Kidney (tissue), 14 donors: ENCODE data around the gene PEPD. TPM values are rescaled to one million over a fixed set of nuclear protein-coding genes. Genes with fewer than 3 reads are reported as not detected.

Source experiments
- DNase-seq, 5 donors: peaks; one replicate each; pipeline ENCODE4 v3.0.0-alpha.2; 2013 to 2020
- FAIRE-seq: peaks from 2 replicates; lab custom pipeline; 2012; peaks lifted over from hg19 to GRCh38; lab: Jason Lieb, UNC
- H3K27ac ChIP-seq, 2 donors: one replicate each; pipeline ENCODE4 v1.7.0; 2013; ENCODE audit warnings: low read depth in 2 of 2, low read length in 2 of 2, inconsistent platforms in 1 of 2
- H3K27me3 ChIP-seq: one replicate; pipeline ENCODE4 v1.7.1; 2013; ENCODE audit warnings: low read length, inconsistent platforms; ENCODE audit not compliant: control insufficient read depth, insufficient read depth
- H3K36me3 ChIP-seq, 3 donors: one replicate each; pipeline versions ENCODE4 v1.7.0 to v1.7.1; 2013; ENCODE audit warnings: low read length in 3 of 3, control low read depth in 1 of 3, inconsistent platforms in 1 of 3; ENCODE audit not compliant: insufficient read depth in 3 of 3, control insufficient read depth in 2 of 3
- H3K4me1 ChIP-seq, 3 donors: one replicate each; pipeline versions ENCODE4 v1.7.0 to v1.7.1; 2013; ENCODE audit warnings: low read length in 3 of 3, inconsistent platforms in 1 of 3, low read depth in 1 of 3; ENCODE audit not compliant: control insufficient read depth in 2 of 3, insufficient read depth in 2 of 3
- H3K4me3 ChIP-seq, 3 donors: one replicate each; pipeline versions ENCODE4 v1.7.0 to v1.8.1; 2013; ENCODE audit warnings: low read length in 3 of 3, control low read depth in 1 of 3, inconsistent platforms in 1 of 3
- H3K9ac ChIP-seq, 3 donors: one replicate each; pipeline versions ENCODE4 v1.7.0 to v1.7.1; 2013; ENCODE audit warnings: low read length in 3 of 3, control low read depth in 1 of 3, inconsistent platforms in 1 of 3
- H3K9me3 ChIP-seq, 3 donors: one replicate each; pipeline versions ENCODE4 v1.7.0 to v1.7.1; 2013; ENCODE audit warnings: low read length in 3 of 3, control low read depth in 1 of 3, inconsistent platforms in 1 of 3; ENCODE audit not compliant: control insufficient read depth in 2 of 3, insufficient read depth in 1 of 3
- CTCF ChIP-seq: IDR thresholded peaks from 3 replicates; pipeline ENCODE4 v1.5.1; 2012; ENCODE audit warnings: mild to moderate bottlenecking, moderate library complexity, borderline replicate concordance; ENCODE audit not compliant: insufficient read depth; ENCODE audit errors: extremely low read depth
- intact Hi-C: fragments of 100-400 bp; cut with DNase I; formaldehyde crosslinking; loops from one replicate; pipeline ENCODE4 v1.11.1; 2022
- polyA plus RNA-seq: library from polyadenylated mRNA; stranded (reverse); fragments of 350-450 nt; fragmentation: Illumina TruSeq; extraction: RNeasy Lipid Tissue Mini Kit (QIAGEN cat#74804); gene quantifications from one replicate; pipeline ENCODE4 v1.2.3, GENCODE V29; 2014; ENCODE audit warnings: low read depth, low replicate concordance; ENCODE audit not compliant: insufficient read depth
- total RNA-seq: library from RNA; stranded (reverse); fragmentation: NEBNext Ultra II Directional; extraction: Animal tissue kit (Norgen Biotek cat#: 25700); gene quantifications from one replicate; pipeline ENCODE4 v1.2.1, GENCODE V29; 2021
- donor health status: control.
- donor health status: control.
- donor health status: control.
- donor health status: control.
- donor health status: control.
- donor health status: DM: yes; HTN: yes; CAD: no.
- donor health status: Normal renal cell carcinoma (clear cell type).

The PEPD gene
- total and polyA plus RNA-seq, 2 donors from 2014 or later: 71.4 to 402 TPM

DNA sequence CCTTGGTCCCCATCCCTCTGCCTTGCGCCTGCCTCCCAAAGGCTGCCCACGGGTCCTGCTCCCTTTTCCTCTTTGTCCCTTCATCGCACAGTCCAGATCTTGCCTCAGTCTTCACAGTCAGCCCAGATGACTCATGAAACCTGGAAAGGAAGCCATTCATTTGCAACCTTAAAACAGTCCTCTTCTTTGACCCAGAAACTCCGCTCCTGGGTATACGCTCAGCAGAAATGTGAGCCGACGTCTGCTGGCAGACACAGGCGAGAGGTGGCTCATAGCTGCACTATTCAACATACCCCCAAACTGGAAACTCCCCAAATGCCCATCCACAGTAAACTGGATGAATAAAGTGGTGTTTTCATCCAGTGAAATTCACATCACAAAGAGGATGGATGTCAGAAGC, 13.6 kb upstream of the PEPD start:
- intact Hi-C loops: no loop called here
- H3K27me3 ChIP-seq: no peaks in the 10 kb centered on the region
- FAIRE-seq: no peak

GRCh38 chr19:33532859-33533460, 11.4 kb upstream of the PEPD start:
- intact Hi-C loops: no loop called here
- H3K4me3 ChIP-seq: no peak overlapping the region
- TF ChIP-seq CTCF: no peak
- peak in 2 of 5 donors; percentile 13 to 21 for DNase-seq
- H3K27ac ChIP-seq: no peak overlapping the region
- no peaks in the 10 kb centered on the region for H3K9me3 ChIP-seq
- no peaks in the 10 kb centered on the region for H3K36me3 ChIP-seq
- no peaks in the 10 kb centered on the region for H3K4me1 ChIP-seq
- no peak overlapping the region for H3K9ac ChIP-seq
- no peaks in the 10 kb centered on the region for H3K27me3 ChIP-seq
- no peak for FAIRE-seq

More for the DNA sequence above, 13.6 kb upstream of the PEPD start:
- DNase-seq: no peak
- Histone ChIP-seq H3K9ac (no peak overlapping the region), H3K4me1 (no peaks in the 10 kb centered on the region), H3K36me3 (no peaks in the 10 kb centered on the region), H3K4me3 (no peak overlapping the region), H3K27ac (no peak overlapping the region), H3K9me3 (no peaks in the 10 kb centered on the region)
- no peak for TF ChIP-seq CTCF

GRCh38 chr19:33530842-33531241, 9.3 kb upstream of the PEPD start:
- no peak for TF ChIP-seq CTCF
- Histone ChIP-seq H3K9me3 (no peaks in the 10 kb centered on the region), H3K4me3 (no peak overlapping the region), H3K9ac (no peak overlapping the region), H3K27me3 (no peaks in the 10 kb centered on the region), H3K27ac (no peak overlapping the region), H3K4me1 (no peaks in the 10 kb centered on the region), H3K36me3 (no peaks in the 10 kb centered on the region)
- DNase-seq: no peak
- no peak for FAIRE-seq
- intact Hi-C loops: no loop called here

GRCh38 chr19:33530296-33530695, 8.7 kb upstream of the PEPD start:
- FAIRE-seq (no peak), DNase-seq (no peak)
- no peak overlapping the region for H3K27ac ChIP-seq
- no peaks in the 10 kb centered on the region for H3K36me3 ChIP-seq
- no peaks in the 10 kb centered on the region for H3K9me3 ChIP-seq
- intact Hi-C loops: no loop called here
- TF ChIP-seq CTCF: no peak
- H3K27me3 ChIP-seq: no peaks in the 10 kb centered on the region
- H3K4me3 ChIP-seq: no peak overlapping the region
- H3K9ac ChIP-seq: no peak overlapping the region
- H3K4me1 ChIP-seq: no peaks in the 10 kb centered on the region
